T follicular helper cell (primary cell): ENCODE results near the gene HMCN2.
"Not testable (repeated sequence)": the region's sequence is repeated elsewhere in the genome, so short reads cannot be mapped to it uniquely, and the experiment has no call there.

Experiments
- DNase-seq: peaks from one replicate; pipeline ENCODE4 v3.0.0-alpha.2; 2020; ENCODE audit warnings: low read depth

HMCN2 gene

GRCh38 chr9:130237763-130238524 lies 27.6 kb upstream of the HMCN2 start:
- DNase-seq: no peak

GRCh38 chr9:130239363-130239695 lies 26.2 kb upstream of the HMCN2 start:
- no peak for DNase-seq

GRCh38 chr9:130239741-130240241 lies 25.8 kb upstream of the HMCN2 start:
- DNase-seq: no peak

GRCh38 chr9:130240410-130241197 lies 25.0 kb upstream of the HMCN2 start:
- peak; percentile 19 for DNase-seq

GRCh38 chr9:130241198-130241535 lies 24.4 kb upstream of the HMCN2 start:
- no peak for DNase-seq

GRCh38 chr9:130242270-130243014 lies 23.1 kb upstream of the HMCN2 start:
- no peak for DNase-seq

- peak; percentile 64 for DNase-seq
Observed at GRCh38 chr9:130243015-130243881, 22.3 kb upstream of the HMCN2 start.

- no peak for DNase-seq
Observed at GRCh38 chr9:130243882-130244170, 21.7 kb upstream of the HMCN2 start.

GRCh38 chr9:130244548-130245165 lies 20.9 kb upstream of the HMCN2 start:
- DNase-seq: no peak

- no peak for DNase-seq
Observed at GRCh38 chr9:130245474-130245873, 20.1 kb upstream of the HMCN2 start.

GRCh38 chr9:130246126-130246525 lies 19.4 kb upstream of the HMCN2 start:
- DNase-seq: no peak

- no peak for DNase-seq
Observed at GRCh38 chr9:130254747-130255630, 10.6 kb upstream of the HMCN2 start.

GRCh38 chr9:130255631-130256134 lies 9.9 kb upstream of the HMCN2 start:
- DNase-seq: no peak

GRCh38 chr9:130256644-130257043 lies 8.9 kb upstream of the HMCN2 start:
- DNase-seq: no peak

- DNase-seq: not testable (repeated sequence)
Observed at GRCh38 chr9:130258137-130258536, 7.4 kb upstream of the HMCN2 start.

GRCh38 chr9:130259044-130259443 lies 6.5 kb upstream of the HMCN2 start:
- DNase-seq: no peak

GRCh38 chr9:130260816-130261765 lies 4.5 kb upstream of the HMCN2 start:
- DNase-seq: no peak

- DNase-seq: no peak
Observed at GRCh38 chr9:130262061-130262745, 3.4 kb upstream of the HMCN2 start.
